ENCODE measurements around the gene LMF1. TPM values are rescaled to one million over a fixed set of nuclear protein-coding genes. Genes with fewer than 3 reads are reported as not detected.

Gene LMF1
- total RNA-seq, 1 donor from 2014 or later = 3.6 TPM

GRCh38 chr16:814974-815373 is 155.8 kb downstream of the LMF1 start:
- DNase-seq (ENCODE audit: low read depth in 2 of 2) = no peak

- no peak for DNase-seq (ENCODE audit: low read depth in 2 of 2)
Observed at GRCh38 chr16:813916-814412, 156.8 kb downstream of the LMF1 start.

DNA sequence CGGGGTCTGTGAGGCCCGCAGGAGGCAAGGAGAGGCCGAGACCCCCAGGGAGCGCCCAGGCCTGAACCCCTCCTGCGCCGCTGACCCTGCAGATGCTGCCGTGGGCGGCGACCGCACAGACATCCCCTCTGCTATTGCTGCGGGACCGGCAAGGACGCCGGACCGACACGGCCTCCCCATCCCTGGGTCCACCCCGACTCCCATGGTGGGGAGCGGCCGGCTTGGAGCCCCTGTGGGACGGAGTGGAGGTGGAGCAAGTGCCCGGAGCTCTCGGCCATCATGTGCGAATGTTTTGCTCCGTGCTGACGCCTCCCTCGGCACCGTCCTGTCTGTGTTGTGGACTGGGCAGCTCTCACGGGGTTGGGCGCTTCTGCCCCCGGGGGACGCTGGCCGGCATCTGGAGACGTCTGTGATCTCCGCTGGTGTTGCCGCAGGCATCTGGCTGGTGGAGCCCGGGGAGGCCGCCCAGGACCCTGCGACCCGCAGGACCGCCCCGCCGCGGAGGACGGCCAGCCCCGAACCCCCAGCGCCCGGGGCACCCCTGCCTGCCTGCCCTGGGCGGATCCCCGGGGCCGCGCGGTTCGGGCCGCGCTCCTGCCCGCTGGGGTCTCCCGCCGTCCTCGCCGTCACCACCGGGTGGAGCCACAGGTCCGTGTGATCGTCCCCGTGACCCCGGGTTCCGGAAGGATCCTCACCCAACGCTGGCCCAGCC is 157.4 kb downstream of the LMF1 start:
- DNase-seq (ENCODE audit: low read depth in 2 of 2) = peak in 1 of 2 donors; percentile 9

DNA sequence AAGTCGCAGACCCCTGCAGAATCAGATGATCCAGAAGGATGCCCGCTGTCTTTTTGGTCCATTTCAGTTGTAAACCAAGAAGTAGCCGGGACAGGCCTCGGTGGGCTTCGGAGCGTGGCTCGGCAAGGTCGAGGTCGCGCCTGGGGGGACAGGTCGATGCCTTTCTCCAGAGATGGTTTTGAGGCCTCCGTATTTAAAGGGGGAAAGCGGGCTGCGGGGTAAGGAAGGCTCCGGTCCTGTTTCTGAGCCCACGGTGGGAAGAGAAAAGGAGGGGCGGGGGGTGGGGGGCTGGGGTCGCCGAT is 162.7 kb downstream of the LMF1 start:
- no peak for DNase-seq (ENCODE audit: low read depth in 2 of 2)

DNA sequence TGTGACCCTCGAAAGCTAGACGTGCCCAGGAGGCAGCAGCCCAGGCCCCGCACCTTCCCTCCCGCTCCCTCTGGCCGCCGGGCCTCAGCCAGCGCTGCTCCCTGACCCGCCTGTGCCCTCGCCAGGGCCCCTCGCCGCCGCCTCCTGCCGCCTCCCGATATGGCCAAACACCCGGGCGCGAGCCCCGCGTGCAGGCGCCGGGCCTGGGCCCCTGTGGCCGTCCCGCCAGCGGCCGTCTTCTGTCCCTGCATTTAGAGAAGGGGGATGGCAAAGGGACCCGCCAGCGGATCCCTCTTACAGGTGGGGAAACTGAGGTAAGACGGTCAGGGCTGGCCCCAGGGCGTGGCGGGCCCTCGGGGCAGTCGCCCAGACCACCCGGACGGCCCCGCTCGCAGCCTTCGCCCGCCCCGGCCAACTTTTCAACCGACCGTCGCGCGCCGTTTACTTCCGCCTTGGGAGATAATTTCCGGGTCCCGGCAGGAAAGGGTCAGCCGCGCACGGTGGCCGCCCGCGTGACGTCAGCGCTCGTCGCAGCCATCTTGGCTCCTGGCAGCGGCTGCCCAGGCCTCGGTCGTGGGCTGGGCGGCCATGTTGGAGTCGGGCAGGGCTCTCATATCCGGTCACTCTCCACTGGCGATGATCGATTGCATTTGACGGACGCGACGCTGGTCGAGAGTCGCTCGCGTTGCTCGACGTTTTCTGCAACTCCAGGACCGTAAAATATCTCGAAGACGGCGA is 163.3 kb downstream of the LMF1 start:
- DNase-seq (ENCODE audit: low read depth in 2 of 2) = peak; percentile 81 to 94

GRCh38 chr16:805474-805873 is 165.3 kb downstream of the LMF1 start:
- DNase-seq (ENCODE audit: low read depth in 2 of 2) = no peak

DNA sequence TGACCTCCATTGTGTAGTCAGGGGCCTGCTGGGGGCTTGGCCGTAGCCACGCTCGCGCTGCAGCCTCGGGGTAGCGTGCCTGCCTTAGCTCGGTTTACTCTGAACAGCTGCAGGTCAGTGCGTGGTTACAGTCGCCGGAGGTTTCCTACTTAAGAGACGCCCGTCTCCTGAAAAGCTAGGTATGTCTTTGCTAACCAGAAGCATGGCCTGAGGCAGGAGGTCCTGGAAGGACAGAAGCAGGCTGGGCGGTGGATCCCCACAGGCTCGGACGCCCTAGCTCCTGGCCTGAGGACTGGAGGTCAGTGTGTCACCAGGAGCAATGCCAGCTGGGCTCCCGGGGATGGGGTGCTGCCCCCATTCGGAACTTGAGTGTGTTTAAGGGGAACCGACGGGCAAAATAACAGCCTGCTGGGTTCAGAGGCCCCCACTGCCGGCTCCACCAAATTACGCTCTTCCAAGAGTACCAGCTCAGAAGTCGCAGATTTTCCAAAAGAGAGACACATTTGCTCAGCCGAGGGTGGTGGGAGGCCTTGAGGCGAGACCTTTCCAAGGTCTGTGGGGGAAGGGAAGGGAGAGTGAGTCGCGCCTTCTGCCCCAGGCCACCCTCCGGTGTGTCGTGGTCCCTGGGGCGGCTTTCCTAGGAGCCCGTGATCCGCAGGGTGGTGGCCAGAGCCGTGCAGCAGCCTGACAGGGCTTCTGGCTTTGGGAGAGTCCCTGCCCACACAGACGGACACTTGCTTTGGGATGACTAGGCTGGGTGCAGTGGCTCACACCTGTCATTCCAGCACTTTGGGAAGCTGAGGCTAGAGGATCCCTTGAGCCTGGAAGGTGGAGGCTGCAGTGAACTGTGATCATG is 166.4 kb downstream of the LMF1 start:
- no peak for DNase-seq (ENCODE audit: low read depth in 2 of 2)

DNA sequence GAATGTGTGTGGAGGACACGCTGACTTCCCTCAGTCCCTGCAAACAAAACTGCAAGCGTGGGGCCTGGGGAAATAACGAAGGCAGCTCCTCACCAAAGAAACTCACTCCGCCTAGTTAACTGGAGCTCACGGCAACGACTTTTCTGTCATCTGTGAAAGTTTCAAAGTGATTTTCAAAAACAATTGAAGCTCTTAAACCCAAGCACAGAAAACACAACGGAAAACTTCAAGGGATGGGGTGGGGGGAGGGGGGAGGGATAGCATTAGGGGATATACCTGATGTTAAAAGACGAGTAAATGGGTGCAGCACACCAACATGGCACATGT is 167.1 kb downstream of the LMF1 start:
- DNase-seq (ENCODE audit: low read depth in 2 of 2) = no peak

Other genes with a start within 250 kb of the LMF1 start
- gene ANTKMT, start 249.8 kb downstream of the LMF1 start, total RNA-seq = 16.7 and 20.2 TPM in 2 replicates
- 0.26 and 0.76 TPM in 2 replicates for gene CCDC78, start 244.5 kb downstream of the LMF1 start, total RNA-seq
- gene HAGHL, start 243.9 kb downstream of the LMF1 start, total RNA-seq = 5.4 and 7.7 TPM in 2 replicates
- gene CIAO3, start 230.0 kb downstream of the LMF1 start, total RNA-seq = 23.2 and 34.6 TPM in 2 replicates
- 0.25 and 0.39 TPM in 2 replicates for gene MSLN, start 210.2 kb downstream of the LMF1 start, total RNA-seq
- 22.2 and 29.8 TPM in 2 replicates for gene RPUSD1, start 182.6 kb downstream of the LMF1 start, total RNA-seq
- gene CHTF18, start 182.4 kb downstream of the LMF1 start, total RNA-seq = 8.0 and 9.9 TPM in 2 replicates
- not detected in 2 replicates for gene GNG13, start 170.2 kb downstream of the LMF1 start, total RNA-seq
- gene SOX8, start 10.8 kb upstream of the LMF1 start, total RNA-seq = 0.26 and 0.51 TPM in 2 replicates
- 0.13 and 0.38 TPM in 2 replicates for gene SSTR5, start 101.8 kb upstream of the LMF1 start, total RNA-seq
- not detected in 2 replicates for gene C1QTNF8, start 125.3 kb upstream of the LMF1 start, total RNA-seq
- gene CACNA1H, start 182.1 kb upstream of the LMF1 start, total RNA-seq = under 0.01 TPM in 2 replicates